WTC11 (cell line): ENCODE results near the gene HHAT. TPM values are rescaled to one million over a fixed set of nuclear protein-coding genes. Genes with fewer than 3 reads are reported as not detected.

ENCODE experiments used
- ATAC-seq: fragments of 200-7000 bp; cut with Tn5 transposase; 2 replicates; pipeline ENCODE4 v1.10.0; 2021; ENCODE audit warnings: mild to moderate bottlenecking, moderate library complexity
- CTCF ChIA-PET: fragments of 300-600 bp; sonication (Branson Sonifier 250); formaldehyde crosslinking; loops from one replicate; lab custom pipeline; 2021; ENCODE audit warnings: antibody characterized with exemption; lab: Charles Lee
- POLR2A ChIA-PET: fragments of 350-600 bp; sonication (Branson Sonifier 250); formaldehyde crosslinking; loops from one replicate; lab custom pipeline; 2021; ENCODE audit warnings: antibody characterized with exemption; lab: Charles Lee
- DNase-seq: peaks from one replicate; pipeline ENCODE4 v3.0.0; 2021; ENCODE audit warnings: low spot score
- H3K27ac Mint-ChIP-seq: 2 replicates; pipeline ENCODE4 v1.8.0; 2021; ENCODE audit warnings: mixed read lengths
- H3K27me3 Mint-ChIP-seq: 2 replicates; pipeline ENCODE4 v1.8.0; 2021; ENCODE audit warnings: low read depth, mild to moderate bottlenecking, moderate library complexity, mixed read lengths
- H3K36me3 Mint-ChIP-seq: 2 replicates; pipeline ENCODE4 v1.8.0; 2021; ENCODE audit warnings: mixed read lengths
- H3K4me1 Mint-ChIP-seq: 2 replicates; pipeline ENCODE4 v1.8.0; 2022; ENCODE audit warnings: mixed read lengths
- H3K4me3 Mint-ChIP-seq: 2 replicates; pipeline ENCODE4 v1.8.0; 2021; ENCODE audit warnings: mild to moderate bottlenecking, moderate library complexity, mixed read lengths
- H3K9me3 Mint-ChIP-seq: 2 replicates; pipeline ENCODE4 v1.8.0; 2021; ENCODE audit warnings: mixed read lengths
- FOXJ3 ChIP-seq: sonication (generic); formaldehyde crosslinking; IDR thresholded peaks from 2 replicates; pipeline ENCODE4 v1.9.0; 2021; ENCODE audit warnings: missing genetic modification reagents, mild to moderate bottlenecking, borderline replicate concordance
- HMGA2 ChIP-seq: fragments of 250-450 bp; sonication (Bioruptor Pico); IDR thresholded peaks from 2 replicates; pipeline ENCODE4 v1.4.0; 2021; ENCODE audit warnings: mild to moderate bottlenecking, moderate library complexity
- NFE2L1 ChIP-seq: sonication (generic); formaldehyde crosslinking; IDR thresholded peaks from 2 replicates; pipeline ENCODE4 v1.8.1; 2023; ENCODE audit warnings: missing genetic modification reagents
- NR3C1 ChIP-seq: sonication (generic); formaldehyde crosslinking; conservative IDR thresholded peaks from 2 replicates; pipeline ENCODE4 v1.8.1; 2023; ENCODE audit warnings: low read depth, mild to moderate bottlenecking, missing genetic modification reagents
- OVOL2 ChIP-seq: fragments of 250-450 bp; sonication (Bioruptor Pico); IDR thresholded peaks from 2 replicates; pipeline ENCODE4 v1.9.0; 2021; ENCODE audit warnings: mild to moderate bottlenecking, borderline replicate concordance
- TCF7 ChIP-seq: sonication (generic); formaldehyde crosslinking; IDR thresholded peaks from 2 replicates; pipeline ENCODE4 v1.8.0; 2022; ENCODE audit warnings: mild to moderate bottlenecking, low read depth, missing genetic modification reagents, moderate library complexity
- TP53 ChIP-seq: sonication (generic); formaldehyde crosslinking; IDR thresholded peaks from 2 replicates; pipeline ENCODE4 v1.8.1; 2023; ENCODE audit warnings: mild to moderate bottlenecking, missing genetic modification reagents
- ZNF263 ChIP-seq: sonication (generic); formaldehyde crosslinking; IDR thresholded peaks from 2 replicates; pipeline ENCODE4 v1.8.1; 2022; ENCODE audit warnings: low read depth, mild to moderate bottlenecking, moderate library complexity, missing genetic modification reagents
- ZNF396 ChIP-seq: fragments of 250-450 bp; sonication (Bioruptor Pico); IDR thresholded peaks from 2 replicates; pipeline ENCODE4 v1.8.0; 2021; ENCODE audit warnings: mild to moderate bottlenecking, moderate library complexity, borderline replicate concordance
- ZNF671 ChIP-seq: fragments of 250-450 bp; sonication (Bioruptor Pico); IDR thresholded peaks from 2 replicates; pipeline ENCODE4 v1.8.0; 2021; ENCODE audit warnings: mild to moderate bottlenecking
- total RNA-seq: library from RNA; stranded (reverse); gene quantifications from 3 replicates; pipeline ENCODE4 v1.2.3, GENCODE V29; 2021
- TF ChIP-seq, protein P1 (sequence below): fragments of 250-450 bp; sonication (Bioruptor Pico); IDR thresholded peaks from 2 replicates; pipeline ENCODE4 v1.9.0; 2021; ENCODE audit warnings: mild to moderate bottlenecking
- TF ChIP-seq, protein P2 (sequence below): fragments of 250-450 bp; sonication (Bioruptor Pico); IDR thresholded peaks from 2 replicates; pipeline ENCODE4 v1.9.0; 2021; ENCODE audit warnings: moderate library complexity, mild to moderate bottlenecking, inconsistent platforms, borderline replicate concordance
- TF ChIP-seq, protein P3 (sequence below): sonication (generic); formaldehyde crosslinking; IDR thresholded peaks from 2 replicates; pipeline ENCODE4 v1.8.0; 2022; ENCODE audit warnings: mild to moderate bottlenecking, missing genetic modification reagents
- TF ChIP-seq, protein P4 (sequence below): sonication (generic); formaldehyde crosslinking; IDR thresholded peaks from 2 replicates; pipeline ENCODE4 v1.8.0; 2023; ENCODE audit warnings: mild to moderate bottlenecking, missing genetic modification reagents
- TF ChIP-seq, protein P5 (sequence below): fragments of 250-450 bp; sonication (Bioruptor Pico); IDR thresholded peaks from 2 replicates; pipeline ENCODE4 v1.9.0; 2021; ENCODE audit warnings: mild to moderate bottlenecking
- TF ChIP-seq, protein P6 (sequence below): sonication (generic); formaldehyde crosslinking; IDR thresholded peaks from 2 replicates; pipeline ENCODE4 v1.8.0; 2022; ENCODE audit warnings: missing genetic modification reagents
- TF ChIP-seq, protein P7 (sequence below): sonication (generic); formaldehyde crosslinking; conservative IDR thresholded peaks from 2 replicates; pipeline ENCODE4 v1.8.1; 2022; ENCODE audit warnings: mild to moderate bottlenecking, missing genetic modification reagents
- TF ChIP-seq, protein P8 (sequence below): sonication (generic); formaldehyde crosslinking; IDR thresholded peaks from 2 replicates; pipeline ENCODE4 v1.8.0; 2022; ENCODE audit warnings: mild to moderate bottlenecking, missing genetic modification reagents
- TF ChIP-seq, protein P9 (sequence below): sonication (generic); formaldehyde crosslinking; IDR thresholded peaks from 2 replicates; pipeline ENCODE4 v1.8.0; 2022; ENCODE audit warnings: mild to moderate bottlenecking, missing genetic modification reagents
- TF ChIP-seq, protein P10 (sequence below): sonication (generic); formaldehyde crosslinking; IDR thresholded peaks from 2 replicates; pipeline ENCODE4 v1.8.1; 2022; ENCODE audit warnings: low read depth, missing genetic modification reagents, borderline replicate concordance

HHAT gene
- total RNA-seq, 1 experiment from 2014 or later = 0.39 TPM

DNA sequence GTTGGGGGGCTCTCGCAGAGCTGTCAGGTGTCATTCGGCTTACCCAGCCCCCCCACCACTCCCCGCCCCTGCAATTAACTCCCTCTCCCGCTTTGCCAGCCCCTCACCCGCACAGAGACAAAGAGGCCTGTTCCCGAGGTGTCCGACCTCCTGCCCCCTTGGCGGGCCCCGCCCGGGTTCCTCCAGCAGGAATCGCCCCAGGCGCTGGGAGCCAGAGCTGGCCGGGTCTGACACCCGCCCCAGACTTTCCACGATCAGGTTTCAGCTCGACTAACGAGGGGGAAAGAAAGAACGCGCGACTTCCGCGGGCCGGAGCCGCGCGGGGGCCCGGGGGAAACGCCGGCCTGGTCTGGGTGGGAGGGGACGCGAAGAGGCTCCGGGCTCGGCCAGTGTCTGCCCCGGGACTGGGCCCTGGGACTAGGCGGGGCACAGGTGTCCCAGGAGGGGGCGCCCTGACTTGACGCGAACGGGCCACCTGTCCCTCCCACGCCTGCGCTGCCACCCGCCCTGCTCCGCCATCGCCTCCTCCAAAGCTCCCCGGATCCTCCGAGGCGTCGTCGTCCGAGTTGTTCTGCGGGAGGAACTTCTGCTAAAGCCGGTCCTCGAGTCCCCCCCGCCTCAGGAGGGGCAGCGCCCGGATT, 36.4 kb upstream of the HHAT start (continued):
- TF ChIP-seq, protein P1, sequence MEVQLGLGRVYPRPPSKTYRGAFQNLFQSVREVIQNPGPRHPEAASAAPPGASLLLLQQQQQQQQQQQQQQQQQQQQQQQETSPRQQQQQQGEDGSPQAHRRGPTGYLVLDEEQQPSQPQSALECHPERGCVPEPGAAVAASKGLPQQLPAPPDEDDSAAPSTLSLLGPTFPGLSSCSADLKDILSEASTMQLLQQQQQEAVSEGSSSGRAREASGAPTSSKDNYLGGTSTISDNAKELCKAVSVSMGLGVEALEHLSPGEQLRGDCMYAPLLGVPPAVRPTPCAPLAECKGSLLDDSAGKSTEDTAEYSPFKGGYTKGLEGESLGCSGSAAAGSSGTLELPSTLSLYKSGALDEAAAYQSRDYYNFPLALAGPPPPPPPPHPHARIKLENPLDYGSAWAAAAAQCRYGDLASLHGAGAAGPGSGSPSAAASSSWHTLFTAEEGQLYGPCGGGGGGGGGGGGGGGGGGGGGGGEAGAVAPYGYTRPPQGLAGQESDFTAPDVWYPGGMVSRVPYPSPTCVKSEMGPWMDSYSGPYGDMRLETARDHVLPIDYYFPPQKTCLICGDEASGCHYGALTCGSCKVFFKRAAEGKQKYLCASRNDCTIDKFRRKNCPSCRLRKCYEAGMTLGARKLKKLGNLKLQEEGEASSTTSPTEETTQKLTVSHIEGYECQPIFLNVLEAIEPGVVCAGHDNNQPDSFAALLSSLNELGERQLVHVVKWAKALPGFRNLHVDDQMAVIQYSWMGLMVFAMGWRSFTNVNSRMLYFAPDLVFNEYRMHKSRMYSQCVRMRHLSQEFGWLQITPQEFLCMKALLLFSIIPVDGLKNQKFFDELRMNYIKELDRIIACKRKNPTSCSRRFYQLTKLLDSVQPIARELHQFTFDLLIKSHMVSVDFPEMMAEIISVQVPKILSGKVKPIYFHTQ (CRISPR knock-in tag) = no peak
- TF ChIP-seq NR3C1 (CRISPR knock-in tag) = no peak
- TF ChIP-seq, protein P2, sequence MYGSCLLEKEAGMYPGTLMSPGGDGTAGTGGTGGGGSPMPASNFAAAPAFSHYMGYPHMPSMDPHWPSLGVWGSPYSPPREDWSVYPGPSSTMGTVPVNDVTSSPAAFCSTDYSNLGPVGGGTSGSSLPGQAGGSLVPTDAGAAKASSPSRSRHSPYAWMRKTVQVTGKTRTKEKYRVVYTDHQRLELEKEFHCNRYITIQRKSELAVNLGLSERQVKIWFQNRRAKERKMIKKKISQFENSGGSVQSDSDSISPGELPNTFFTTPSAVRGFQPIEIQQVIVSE (CRISPR knock-in tag) = no peak

DNA sequence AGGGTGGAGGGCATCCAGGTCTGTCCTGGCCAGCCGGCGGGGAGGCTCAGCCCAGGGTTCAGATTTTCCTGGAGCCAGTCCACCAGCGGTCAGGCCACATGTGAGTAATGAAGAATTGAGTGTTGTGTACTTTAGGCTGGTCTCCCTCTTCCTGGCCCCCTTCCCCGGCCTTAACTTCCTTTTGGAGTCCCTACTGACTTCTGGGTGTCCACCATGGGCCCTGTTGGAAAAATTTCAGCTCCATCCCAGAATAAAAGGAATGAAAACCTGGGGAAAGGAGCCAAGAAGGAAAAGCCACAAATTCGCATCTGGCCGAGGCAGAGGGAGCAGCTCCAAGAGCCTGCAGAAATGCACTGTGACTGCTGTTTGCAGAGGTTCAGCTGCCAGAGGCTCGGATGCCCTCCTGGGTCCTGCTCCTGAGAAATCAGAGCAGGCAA, 35.5 kb upstream of the HHAT start:
- Mint-ChIP-seq H3K27me3 (peaks cover 36% of the 10 kb centered on the region), H3K4me1 (peaks cover 41% of the 10 kb centered on the region), H3K36me3 (no peaks in the 10 kb centered on the region), H3K9me3 (peaks cover 3% of the 10 kb centered on the region; the same call in 1 of the 2 replicates), H3K4me3 (peak overlapping the region; percentile 63), H3K27ac (no peak overlapping the region)
- CTCF ChIA-PET = interaction anchor here (0.6 to 3.0 kb wide), 15 partner anchors 9 to 122 kb away, joined by 3 to 30 read pairs (median 7); no protein-coding TSS in a partner anchor
- POLR2A ChIA-PET = interaction anchor here (0.8 to 2.2 kb wide), 2 partner anchors 42 to 51 kb away, joined by 3 to 17 read pairs; no protein-coding TSS in a partner anchor
- no peak for DNase-seq
- ATAC-seq = no peak
- TF ChIP-seq, protein P3, sequence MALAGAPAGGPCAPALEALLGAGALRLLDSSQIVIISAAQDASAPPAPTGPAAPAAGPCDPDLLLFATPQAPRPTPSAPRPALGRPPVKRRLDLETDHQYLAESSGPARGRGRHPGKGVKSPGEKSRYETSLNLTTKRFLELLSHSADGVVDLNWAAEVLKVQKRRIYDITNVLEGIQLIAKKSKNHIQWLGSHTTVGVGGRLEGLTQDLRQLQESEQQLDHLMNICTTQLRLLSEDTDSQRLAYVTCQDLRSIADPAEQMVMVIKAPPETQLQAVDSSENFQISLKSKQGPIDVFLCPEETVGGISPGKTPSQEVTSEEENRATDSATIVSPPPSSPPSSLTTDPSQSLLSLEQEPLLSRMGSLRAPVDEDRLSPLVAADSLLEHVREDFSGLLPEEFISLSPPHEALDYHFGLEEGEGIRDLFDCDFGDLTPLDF = no peak
- TF ChIP-seq, protein P4, sequence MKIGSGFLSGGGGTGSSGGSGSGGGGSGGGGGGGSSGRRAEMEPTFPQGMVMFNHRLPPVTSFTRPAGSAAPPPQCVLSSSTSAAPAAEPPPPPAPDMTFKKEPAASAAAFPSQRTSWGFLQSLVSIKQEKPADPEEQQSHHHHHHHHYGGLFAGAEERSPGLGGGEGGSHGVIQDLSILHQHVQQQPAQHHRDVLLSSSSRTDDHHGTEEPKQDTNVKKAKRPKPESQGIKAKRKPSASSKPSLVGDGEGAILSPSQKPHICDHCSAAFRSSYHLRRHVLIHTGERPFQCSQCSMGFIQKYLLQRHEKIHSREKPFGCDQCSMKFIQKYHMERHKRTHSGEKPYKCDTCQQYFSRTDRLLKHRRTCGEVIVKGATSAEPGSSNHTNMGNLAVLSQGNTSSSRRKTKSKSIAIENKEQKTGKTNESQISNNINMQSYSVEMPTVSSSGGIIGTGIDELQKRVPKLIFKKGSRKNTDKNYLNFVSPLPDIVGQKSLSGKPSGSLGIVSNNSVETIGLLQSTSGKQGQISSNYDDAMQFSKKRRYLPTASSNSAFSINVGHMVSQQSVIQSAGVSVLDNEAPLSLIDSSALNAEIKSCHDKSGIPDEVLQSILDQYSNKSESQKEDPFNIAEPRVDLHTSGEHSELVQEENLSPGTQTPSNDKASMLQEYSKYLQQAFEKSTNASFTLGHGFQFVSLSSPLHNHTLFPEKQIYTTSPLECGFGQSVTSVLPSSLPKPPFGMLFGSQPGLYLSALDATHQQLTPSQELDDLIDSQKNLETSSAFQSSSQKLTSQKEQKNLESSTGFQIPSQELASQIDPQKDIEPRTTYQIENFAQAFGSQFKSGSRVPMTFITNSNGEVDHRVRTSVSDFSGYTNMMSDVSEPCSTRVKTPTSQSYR (CRISPR knock-in tag) = no peak
- TF ChIP-seq HMGA2 (CRISPR knock-in tag) = no peak
- TF ChIP-seq, protein P5, sequence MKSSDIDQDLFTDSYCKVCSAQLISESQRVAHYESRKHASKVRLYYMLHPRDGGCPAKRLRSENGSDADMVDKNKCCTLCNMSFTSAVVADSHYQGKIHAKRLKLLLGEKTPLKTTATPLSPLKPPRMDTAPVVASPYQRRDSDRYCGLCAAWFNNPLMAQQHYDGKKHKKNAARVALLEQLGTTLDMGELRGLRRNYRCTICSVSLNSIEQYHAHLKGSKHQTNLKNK (CRISPR knock-in tag) = no peak
- TF ChIP-seq NFE2L1 (CRISPR knock-in tag) = no peak
- TF ChIP-seq, protein P6, sequence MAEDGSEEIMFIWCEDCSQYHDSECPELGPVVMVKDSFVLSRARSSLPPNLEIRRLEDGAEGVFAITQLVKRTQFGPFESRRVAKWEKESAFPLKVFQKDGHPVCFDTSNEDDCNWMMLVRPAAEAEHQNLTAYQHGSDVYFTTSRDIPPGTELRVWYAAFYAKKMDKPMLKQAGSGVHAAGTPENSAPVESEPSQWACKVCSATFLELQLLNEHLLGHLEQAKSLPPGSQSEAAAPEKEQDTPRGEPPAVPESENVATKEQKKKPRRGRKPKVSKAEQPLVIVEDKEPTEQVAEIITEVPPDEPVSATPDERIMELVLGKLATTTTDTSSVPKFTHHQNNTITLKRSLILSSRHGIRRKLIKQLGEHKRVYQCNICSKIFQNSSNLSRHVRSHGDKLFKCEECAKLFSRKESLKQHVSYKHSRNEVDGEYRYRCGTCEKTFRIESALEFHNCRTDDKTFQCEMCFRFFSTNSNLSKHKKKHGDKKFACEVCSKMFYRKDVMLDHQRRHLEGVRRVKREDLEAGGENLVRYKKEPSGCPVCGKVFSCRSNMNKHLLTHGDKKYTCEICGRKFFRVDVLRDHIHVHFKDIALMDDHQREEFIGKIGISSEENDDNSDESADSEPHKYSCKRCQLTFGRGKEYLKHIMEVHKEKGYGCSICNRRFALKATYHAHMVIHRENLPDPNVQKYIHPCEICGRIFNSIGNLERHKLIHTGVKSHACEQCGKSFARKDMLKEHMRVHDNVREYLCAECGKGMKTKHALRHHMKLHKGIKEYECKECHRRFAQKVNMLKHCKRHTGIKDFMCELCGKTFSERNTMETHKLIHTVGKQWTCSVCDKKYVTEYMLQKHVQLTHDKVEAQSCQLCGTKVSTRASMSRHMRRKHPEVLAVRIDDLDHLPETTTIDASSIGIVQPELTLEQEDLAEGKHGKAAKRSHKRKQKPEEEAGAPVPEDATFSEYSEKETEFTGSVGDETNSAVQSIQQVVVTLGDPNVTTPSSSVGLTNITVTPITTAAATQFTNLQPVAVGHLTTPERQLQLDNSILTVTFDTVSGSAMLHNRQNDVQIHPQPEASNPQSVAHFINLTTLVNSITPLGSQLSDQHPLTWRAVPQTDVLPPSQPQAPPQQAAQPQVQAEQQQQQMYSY = no peak
- TF ChIP-seq, protein P7, sequence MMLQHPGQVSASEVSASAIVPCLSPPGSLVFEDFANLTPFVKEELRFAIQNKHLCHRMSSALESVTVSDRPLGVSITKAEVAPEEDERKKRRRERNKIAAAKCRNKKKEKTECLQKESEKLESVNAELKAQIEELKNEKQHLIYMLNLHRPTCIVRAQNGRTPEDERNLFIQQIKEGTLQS (CRISPR knock-in tag) = no peak
- TF ChIP-seq, protein P8, sequence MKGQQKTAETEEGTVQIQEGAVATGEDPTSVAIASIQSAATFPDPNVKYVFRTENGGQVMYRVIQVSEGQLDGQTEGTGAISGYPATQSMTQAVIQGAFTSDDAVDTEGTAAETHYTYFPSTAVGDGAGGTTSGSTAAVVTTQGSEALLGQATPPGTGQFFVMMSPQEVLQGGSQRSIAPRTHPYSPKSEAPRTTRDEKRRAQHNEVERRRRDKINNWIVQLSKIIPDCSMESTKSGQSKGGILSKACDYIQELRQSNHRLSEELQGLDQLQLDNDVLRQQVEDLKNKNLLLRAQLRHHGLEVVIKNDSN (CRISPR knock-in tag) = no peak
- no peak for TF ChIP-seq ZNF671 (CRISPR knock-in tag)
- no peak for TF ChIP-seq TP53
- TF ChIP-seq FOXJ3 = no peak
- TF ChIP-seq ZNF396 (CRISPR knock-in tag) = no peak
- no peak for TF ChIP-seq TCF7 (CRISPR knock-in tag)
- TF ChIP-seq, protein P9, sequence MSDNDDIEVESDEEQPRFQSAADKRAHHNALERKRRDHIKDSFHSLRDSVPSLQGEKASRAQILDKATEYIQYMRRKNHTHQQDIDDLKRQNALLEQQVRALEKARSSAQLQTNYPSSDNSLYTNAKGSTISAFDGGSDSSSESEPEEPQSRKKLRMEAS (CRISPR knock-in tag) = no peak
- no peak for TF ChIP-seq ZNF263 (CRISPR knock-in tag)
- TF ChIP-seq NR3C1 (CRISPR knock-in tag) = no peak
- TF ChIP-seq, protein P10, sequence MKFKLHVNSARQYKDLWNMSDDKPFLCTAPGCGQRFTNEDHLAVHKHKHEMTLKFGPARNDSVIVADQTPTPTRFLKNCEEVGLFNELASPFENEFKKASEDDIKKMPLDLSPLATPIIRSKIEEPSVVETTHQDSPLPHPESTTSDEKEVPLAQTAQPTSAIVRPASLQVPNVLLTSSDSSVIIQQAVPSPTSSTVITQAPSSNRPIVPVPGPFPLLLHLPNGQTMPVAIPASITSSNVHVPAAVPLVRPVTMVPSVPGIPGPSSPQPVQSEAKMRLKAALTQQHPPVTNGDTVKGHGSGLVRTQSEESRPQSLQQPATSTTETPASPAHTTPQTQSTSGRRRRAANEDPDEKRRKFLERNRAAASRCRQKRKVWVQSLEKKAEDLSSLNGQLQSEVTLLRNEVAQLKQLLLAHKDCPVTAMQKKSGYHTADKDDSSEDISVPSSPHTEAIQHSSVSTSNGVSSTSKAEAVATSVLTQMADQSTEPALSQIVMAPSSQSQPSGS = no peak
- TF ChIP-seq OVOL2 (CRISPR knock-in tag) = no peak
